Prostate gland (tissue), 2 donors: ENCODE results near the gene GLRA2.

Experiments
- POLR2A ChIP-seq: fragments of 450-650 bp; IDR thresholded peaks from one replicate; pipeline ENCODE4 v1.6.1; 2016; ENCODE audit warnings: antibody characterized with exemption, mild to moderate bottlenecking
- POLR2AphosphoS5 ChIP-seq: sonication (generic); formaldehyde crosslinking; IDR thresholded peaks from one replicate; pipeline ENCODE4 v1.6.1; 2017; ENCODE audit warnings: antibody characterized with exemption
- TF ChIP-seq, protein P1 (sequence below), 4 experiments: fragments of 200-600 bp in 2 of 4; fragments of 450-650 bp in 2 of 4; sonication (generic) in 2 of 4; IDR thresholded peaks; 1 replicate in 3 of 4; 2 replicates in 1 of 4; pipeline ENCODE4 v1.5.1; 2016 to 2019; ENCODE audit warnings: antibody characterized with exemption in 4 of 4, mild to moderate bottlenecking in 2 of 4, moderate library complexity in 2 of 4

DNA sequence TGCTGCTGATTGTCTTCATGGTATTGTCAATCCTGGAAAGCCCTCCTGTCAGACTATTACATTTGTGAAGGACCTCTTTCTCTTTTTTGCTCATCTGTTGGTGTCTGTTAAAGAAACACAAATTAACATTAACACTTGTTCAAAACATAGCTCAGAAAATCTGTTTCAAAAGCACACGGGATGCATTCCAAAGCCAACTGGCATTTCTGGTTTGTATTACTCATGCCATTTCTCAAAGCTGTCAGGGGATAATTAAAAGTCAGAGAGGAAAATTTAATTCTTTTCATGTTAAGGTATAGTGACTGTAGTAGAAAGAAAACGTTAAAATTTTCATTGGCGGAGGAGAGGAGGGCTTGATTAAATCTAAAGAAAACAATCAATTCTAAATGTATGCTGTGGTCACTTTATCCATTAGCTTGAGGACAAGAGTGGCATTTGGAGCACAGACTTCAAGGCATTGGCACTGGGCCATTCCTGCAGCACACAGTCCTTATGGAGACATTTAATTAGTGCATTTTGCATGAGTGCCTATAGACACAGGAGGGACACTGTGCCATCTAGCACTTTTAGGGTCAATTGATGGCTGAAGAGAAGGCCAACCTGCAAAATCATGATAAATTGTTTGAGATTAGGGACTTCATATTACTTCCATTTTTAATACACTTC, 21.2 kb upstream of the GLRA2 start:
- TF ChIP-seq POLR2AphosphoS5 (no peak), POLR2A (no peak)
- TF ChIP-seq, protein P1, sequence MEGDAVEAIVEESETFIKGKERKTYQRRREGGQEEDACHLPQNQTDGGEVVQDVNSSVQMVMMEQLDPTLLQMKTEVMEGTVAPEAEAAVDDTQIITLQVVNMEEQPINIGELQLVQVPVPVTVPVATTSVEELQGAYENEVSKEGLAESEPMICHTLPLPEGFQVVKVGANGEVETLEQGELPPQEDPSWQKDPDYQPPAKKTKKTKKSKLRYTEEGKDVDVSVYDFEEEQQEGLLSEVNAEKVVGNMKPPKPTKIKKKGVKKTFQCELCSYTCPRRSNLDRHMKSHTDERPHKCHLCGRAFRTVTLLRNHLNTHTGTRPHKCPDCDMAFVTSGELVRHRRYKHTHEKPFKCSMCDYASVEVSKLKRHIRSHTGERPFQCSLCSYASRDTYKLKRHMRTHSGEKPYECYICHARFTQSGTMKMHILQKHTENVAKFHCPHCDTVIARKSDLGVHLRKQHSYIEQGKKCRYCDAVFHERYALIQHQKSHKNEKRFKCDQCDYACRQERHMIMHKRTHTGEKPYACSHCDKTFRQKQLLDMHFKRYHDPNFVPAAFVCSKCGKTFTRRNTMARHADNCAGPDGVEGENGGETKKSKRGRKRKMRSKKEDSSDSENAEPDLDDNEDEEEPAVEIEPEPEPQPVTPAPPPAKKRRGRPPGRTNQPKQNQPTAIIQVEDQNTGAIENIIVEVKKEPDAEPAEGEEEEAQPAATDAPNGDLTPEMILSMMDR (IDR thresholded peaks at IDR 0.05), result no peak
